ENCODE data around the gene RD3L. TPM values are rescaled to one million over a fixed set of nuclear protein-coding genes. Genes with fewer than 3 reads are reported as not detected.
A peak's percentile ranks its signal among the peaks of the same experiment; 100 is the strongest.

Gene RD3L
- total and polyA plus RNA-seq, 9 of the 15 experiments (the other 6 are each of a cell fraction or from before 2014, with no cell fraction given), result 0.14 TPM; not detected in 8

DNA sequence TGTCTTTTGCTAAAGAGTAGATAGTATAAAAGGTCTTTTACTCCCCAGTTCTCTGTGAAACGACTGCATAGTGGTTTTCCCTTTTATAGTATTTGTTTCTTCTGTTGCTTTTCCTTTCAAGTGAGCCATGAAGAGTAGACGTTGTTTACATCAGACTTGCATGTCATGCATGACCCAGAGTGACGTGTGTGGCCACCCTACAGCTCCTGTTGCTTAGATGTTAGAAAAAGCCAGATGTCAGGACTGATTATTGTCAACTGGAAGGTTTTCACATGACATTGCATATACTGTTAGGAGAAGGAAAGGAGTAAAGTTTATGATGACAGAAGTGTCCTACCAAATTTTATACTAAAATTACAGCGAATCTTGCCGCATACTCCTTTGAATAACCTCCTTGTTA lies 1.3 kb upstream of the RD3L start (continued):
- TF ChIP-seq DDX20 (tag; IDR thresholded peaks at IDR 0.05; ENCODE audit: low read depth) (no peak), ZNF12 (CRISPR knock-in tag; IDR thresholded peaks at IDR 0.05) (no peak), CBX8 (IDR thresholded peaks at IDR 0.05; ENCODE audit: borderline replicate concordance, extremely low read depth, low read depth, low read length, poor library complexity, severe bottlenecking) (no peak), RBM22 (IDR thresholded peaks at IDR 0.05; ENCODE audit: low read depth, low read length, poor library complexity, severe bottlenecking) (no peak), MCM7 (IDR thresholded peaks at IDR 0.05) (no peak), NFYB (IDR thresholded peaks at IDR 0.05; ENCODE audit: extremely low read depth, insufficient read length) (no peak), CREB1 (IDR thresholded peaks at IDR 0.05) (peak; percentile 86), CREB1 (CRISPR knock-in tag; IDR thresholded peaks at IDR 0.05) (peak; percentile 62; the same call in 1 of the 2 replicates), SMARCE1 (IDR thresholded peaks at IDR 0.05) (peak; percentile 46; the same call in 1 of the 2 replicates), NCOA4 (IDR thresholded peaks at IDR 0.05; ENCODE audit: partially characterized antibody) (no peak), FOXM1 (IDR thresholded peaks at IDR 0.05; ENCODE audit: low read depth) (no peak), FOXM1 (CRISPR knock-in tag; IDR thresholded peaks at IDR 0.05; ENCODE audit: low read depth) (no peak), MCM3 (IDR thresholded peaks at IDR 0.05) (no peak), NUFIP1 (IDR thresholded peaks at IDR 0.05; ENCODE audit: partially characterized antibody) (no peak), TAF9B (IDR thresholded peaks at IDR 0.05; ENCODE audit: partially characterized antibody) (peak; percentile 11), ASH1L (IDR thresholded peaks at IDR 0.05; ENCODE audit: borderline replicate concordance, low read depth, partially characterized antibody) (no peak), SMARCC2 (IDR thresholded peaks at IDR 0.05; ENCODE audit: low read depth) (peak; percentile 58; the same call in 1 of the 2 replicates)
- TF ChIP-seq, protein P1, sequence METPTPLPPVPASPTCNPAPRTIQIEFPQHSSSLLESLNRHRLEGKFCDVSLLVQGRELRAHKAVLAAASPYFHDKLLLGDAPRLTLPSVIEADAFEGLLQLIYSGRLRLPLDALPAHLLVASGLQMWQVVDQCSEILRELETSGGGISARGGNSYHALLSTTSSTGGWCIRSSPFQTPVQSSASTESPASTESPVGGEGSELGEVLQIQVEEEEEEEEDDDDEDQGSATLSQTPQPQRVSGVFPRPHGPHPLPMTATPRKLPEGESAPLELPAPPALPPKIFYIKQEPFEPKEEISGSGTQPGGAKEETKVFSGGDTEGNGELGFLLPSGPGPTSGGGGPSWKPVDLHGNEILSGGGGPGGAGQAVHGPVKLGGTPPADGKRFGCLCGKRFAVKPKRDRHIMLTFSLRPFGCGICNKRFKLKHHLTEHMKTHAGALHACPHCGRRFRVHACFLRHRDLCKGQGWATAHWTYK (CRISPR knock-in tag; IDR thresholded peaks at IDR 0.05), result no peak
- TF ChIP-seq, protein P2, sequence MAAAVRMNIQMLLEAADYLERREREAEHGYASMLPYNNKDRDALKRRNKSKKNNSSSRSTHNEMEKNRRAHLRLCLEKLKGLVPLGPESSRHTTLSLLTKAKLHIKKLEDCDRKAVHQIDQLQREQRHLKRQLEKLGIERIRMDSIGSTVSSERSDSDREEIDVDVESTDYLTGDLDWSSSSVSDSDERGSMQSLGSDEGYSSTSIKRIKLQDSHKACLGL (CRISPR knock-in tag; IDR thresholded peaks at IDR 0.05; ENCODE audit: borderline replicate concordance, poor library complexity, severe bottlenecking), result no peak
- TF ChIP-seq, protein P3, sequence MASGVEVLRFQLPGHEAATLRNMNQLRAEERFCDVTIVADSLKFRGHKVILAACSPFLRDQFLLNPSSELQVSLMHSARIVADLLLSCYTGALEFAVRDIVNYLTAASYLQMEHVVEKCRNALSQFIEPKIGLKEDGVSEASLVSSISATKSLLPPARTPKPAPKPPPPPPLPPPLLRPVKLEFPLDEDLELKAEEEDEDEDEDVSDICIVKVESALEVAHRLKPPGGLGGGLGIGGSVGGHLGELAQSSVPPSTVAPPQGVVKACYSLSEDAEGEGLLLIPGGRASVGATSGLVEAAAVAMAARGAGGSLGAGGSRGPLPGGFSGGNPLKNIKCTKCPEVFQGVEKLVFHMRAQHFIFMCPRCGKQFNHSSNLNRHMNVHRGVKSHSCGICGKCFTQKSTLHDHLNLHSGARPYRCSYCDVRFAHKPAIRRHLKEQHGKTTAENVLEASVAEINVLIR (CRISPR knock-in tag; IDR thresholded peaks at IDR 0.05), result peak; percentile 53; the same call in 1 of the 2 replicates
- TF ChIP-seq, protein P4, sequence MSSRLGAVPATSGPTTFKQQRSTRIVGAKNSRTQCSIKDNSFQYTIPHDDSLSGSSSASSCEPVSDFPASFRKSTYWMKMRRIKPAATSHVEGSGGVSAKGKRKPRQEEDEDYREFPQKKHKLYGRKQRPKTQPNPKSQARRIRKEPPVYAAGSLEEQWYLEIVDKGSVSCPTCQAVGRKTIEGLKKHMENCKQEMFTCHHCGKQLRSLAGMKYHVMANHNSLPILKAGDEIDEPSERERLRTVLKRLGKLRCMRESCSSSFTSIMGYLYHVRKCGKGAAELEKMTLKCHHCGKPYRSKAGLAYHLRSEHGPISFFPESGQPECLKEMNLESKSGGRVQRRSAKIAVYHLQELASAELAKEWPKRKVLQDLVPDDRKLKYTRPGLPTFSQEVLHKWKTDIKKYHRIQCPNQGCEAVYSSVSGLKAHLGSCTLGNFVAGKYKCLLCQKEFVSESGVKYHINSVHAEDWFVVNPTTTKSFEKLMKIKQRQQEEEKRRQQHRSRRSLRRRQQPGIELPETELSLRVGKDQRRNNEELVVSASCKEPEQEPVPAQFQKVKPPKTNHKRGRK (tag; IDR thresholded peaks at IDR 0.05), result no peak
- TF ChIP-seq, protein P5, sequence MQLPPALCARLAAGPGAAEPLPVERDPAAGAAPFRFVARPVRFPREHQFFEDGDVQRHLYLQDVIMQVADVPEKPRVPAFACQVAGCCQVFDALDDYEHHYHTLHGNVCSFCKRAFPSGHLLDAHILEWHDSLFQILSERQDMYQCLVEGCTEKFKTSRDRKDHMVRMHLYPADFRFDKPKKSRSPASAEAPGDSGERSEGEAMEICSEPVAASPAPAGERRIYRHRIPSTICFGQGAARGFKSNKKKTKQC (CRISPR knock-in tag; IDR thresholded peaks at IDR 0.05), result no peak
- TF ChIP-seq, protein P6, sequence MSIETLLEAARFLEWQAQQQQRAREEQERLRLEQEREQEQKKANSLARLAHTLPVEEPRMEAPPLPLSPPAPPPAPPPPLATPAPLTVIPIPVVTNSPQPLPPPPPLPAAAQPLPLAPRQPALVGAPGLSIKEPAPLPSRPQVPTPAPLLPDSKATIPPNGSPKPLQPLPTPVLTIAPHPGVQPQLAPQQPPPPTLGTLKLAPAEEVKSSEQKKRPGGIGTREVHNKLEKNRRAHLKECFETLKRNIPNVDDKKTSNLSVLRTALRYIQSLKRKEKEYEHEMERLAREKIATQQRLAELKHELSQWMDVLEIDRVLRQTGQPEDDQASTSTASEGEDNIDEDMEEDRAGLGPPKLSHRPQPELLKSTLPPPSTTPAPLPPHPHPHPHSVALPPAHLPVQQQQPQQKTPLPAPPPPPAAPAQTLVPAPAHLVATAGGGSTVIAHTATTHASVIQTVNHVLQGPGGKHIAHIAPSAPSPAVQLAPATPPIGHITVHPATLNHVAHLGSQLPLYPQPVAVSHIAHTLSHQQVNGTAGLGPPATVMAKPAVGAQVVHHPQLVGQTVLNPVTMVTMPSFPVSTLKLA (conservative IDR thresholded peaks at IDR 0.05), result peak; percentile 43 to 71; a peak in 2 of 4 replicates
